Right lung (tissue), 5 donors: Measurements from ENCODE around the gene C1QTNF8. TPM values are rescaled to one million over a fixed set of nuclear protein-coding genes. Genes with fewer than 3 reads are reported as not detected.
"Not testable (repeated sequence)": the region's sequence is repeated elsewhere in the genome, so short reads cannot be mapped to it uniquely, and the experiment has no call there.

Source experiments
- DNase-seq, 2 donors: peaks; one replicate each; pipeline ENCODE4 v3.0.0-alpha.2; 2013
- polyA plus RNA-seq, 5 donors: library from polyadenylated mRNA; unstranded; fragments of 120-200 nt; gene quantifications; one replicate each; pipeline versions ENCODE4 v1.2.1 to v1.2.3, GENCODE V29; 2013; ENCODE audit warnings: inconsistent platforms in 1 of 5, low replicate concordance in 1 of 5; ENCODE audit not compliant: insufficient read length in 5 of 5, insufficient read depth in 1 of 5

Gene C1QTNF8
- polyA plus RNA-seq, 5 donors = 0.06 to 0.26 (median 0.24) TPM; not detected in 1

DNA sequence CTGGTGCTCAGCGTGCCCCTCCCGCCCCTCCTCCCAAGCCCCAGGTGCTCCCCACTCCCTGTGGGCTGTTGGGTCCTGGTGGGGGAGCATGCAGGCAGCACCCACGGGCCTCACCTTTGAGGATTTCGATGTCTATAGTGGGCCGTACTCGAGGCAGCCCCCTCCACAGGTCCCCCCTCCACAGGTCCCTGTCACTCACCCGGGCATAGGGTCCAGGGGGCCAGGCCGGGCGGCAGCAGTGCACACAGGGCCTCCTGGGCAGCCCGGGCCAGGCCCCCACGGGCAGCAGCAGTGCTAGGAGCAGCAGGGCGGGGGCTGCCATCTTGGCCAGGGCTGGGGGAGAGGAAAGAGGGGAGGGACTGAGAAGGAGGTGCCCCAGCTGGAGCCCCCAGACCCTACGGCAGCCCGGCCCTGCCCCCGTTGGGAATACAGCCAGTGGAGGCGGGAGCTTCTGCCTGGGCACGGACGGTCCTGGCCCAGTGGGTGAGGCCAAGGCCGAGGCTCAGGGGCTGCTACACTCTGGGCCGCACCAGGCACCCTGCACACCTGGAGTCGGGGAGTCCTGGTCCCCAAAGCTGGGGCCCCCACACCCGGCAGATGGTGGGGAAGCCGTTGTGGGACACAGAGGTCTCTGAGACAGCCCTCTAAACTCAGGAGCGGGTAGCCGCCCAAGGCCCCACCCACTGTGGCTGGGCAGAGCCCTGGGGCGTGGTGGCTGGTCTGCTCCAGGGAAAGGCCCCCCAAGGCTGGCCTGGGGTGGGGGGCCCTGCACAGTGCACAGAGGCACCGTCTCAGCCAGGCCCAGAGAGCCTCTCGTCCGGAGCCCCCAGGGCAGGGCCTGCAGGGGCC, 1.2 kb downstream of the C1QTNF8 start:
- DNase-seq = no peak

DNA sequence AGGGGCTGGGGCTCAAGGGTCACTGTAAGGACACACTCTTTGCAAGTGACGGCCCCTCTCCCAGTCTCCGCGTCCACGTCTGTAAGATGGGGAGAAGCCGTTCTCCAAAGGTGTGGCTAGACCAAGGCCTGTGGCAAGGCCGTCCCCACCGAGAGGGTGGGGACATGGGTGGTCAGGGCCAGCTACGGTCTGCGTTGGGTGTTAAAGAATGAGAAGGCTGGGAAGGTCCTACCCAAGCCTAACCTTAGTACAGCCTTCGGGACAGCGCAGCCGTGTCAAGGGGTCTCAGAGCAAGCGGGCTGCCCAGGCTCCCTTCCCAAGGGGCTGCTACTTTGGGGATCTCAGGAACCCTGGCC, 1.9 kb downstream of the C1QTNF8 start:
- no peak for DNase-seq

DNA sequence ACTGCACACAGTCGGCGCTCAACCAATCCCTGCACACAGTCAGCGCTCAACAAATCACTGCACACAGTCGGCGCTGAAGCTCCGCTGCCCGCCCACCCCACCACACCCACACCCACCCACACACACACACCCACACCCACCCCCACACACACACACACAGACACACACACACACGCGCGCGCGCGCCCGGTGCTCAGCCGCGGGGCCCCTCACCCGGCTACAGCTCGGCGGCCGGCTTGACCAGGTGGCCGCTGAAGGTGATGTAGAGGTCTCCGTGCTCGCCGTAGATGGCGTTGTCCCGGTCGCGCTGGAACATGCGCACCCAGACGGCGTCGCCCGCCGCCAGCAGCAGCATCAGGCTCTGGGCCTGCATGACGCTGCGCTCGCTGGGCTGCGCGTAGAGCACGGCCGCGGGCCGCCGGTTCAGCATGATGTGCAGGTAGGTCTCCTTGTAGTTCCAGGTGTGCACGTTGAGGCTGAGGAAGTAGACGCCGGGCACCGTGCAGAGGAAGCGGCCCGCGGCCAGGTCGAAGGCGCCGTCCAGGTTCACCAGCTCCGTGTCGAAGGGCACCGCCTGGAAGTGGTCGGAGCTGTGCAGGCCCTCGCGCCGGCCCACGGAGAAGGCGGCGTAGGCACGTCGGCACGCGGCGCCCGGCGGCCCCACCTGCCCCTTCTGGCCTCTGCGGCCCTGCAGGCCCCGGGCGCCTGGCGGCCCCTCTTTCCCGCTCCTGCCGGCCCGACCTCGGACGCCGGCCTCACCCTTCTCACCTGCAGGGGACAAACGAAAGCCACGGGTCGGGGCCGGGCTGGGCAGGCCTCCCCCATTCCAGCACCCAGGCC, 2.5 kb downstream of the C1QTNF8 start:
- no peak for DNase-seq

DNA sequence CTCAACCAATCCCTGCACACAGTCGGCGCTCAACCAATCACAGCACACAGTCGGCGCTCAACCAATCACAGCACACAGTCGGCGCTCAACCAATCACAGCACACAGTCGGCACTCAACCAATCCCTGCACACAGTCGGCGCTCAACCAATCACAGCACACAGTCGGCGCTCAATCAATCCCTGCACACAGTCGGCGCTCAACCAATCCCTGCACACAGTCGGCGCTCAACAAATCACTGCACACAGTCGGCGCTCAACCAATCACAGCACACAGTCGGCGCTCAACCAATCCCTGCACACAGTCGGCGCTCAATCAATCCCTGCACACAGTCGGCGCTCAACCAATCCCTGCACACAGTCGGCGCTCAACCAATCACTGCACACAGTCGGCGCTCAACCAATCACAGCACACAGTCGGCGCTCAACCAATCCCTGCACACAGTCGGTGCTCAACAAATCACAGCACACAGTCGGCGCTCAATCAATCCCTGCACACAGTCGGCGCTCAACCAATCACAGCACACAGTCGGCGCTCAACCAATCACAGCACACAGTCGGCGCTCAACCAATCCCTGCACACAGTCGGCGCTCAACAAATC, 3.3 kb downstream of the C1QTNF8 start:
- not testable (repeated sequence) for DNase-seq

DNA sequence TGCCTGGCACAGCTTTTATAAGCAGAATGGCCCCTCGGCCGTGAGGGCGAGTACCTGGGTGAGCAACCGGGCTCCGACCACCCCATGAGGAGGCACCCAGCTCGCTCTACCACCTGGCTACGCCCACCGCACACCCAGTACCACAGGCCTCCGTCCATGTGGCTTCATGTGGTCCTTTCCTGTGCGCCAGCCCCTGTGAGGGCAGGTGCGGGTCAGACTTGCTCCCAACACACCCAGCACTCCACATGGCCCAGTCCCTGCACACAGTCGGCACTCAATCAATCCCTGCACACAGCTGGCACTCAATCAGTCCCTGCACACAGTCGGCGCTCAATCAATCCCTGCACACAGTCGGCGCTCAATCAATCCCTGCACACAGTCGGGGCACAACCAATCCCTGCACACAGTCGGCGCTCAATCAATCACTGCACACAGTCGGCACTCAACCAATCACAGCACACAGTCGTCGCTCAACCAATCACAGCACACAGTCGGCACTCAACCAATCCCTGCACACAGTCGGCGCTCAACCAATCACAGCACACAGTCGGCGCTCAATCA, 4.0 kb downstream of the C1QTNF8 start:
- DNase-seq = no peak

DNA sequence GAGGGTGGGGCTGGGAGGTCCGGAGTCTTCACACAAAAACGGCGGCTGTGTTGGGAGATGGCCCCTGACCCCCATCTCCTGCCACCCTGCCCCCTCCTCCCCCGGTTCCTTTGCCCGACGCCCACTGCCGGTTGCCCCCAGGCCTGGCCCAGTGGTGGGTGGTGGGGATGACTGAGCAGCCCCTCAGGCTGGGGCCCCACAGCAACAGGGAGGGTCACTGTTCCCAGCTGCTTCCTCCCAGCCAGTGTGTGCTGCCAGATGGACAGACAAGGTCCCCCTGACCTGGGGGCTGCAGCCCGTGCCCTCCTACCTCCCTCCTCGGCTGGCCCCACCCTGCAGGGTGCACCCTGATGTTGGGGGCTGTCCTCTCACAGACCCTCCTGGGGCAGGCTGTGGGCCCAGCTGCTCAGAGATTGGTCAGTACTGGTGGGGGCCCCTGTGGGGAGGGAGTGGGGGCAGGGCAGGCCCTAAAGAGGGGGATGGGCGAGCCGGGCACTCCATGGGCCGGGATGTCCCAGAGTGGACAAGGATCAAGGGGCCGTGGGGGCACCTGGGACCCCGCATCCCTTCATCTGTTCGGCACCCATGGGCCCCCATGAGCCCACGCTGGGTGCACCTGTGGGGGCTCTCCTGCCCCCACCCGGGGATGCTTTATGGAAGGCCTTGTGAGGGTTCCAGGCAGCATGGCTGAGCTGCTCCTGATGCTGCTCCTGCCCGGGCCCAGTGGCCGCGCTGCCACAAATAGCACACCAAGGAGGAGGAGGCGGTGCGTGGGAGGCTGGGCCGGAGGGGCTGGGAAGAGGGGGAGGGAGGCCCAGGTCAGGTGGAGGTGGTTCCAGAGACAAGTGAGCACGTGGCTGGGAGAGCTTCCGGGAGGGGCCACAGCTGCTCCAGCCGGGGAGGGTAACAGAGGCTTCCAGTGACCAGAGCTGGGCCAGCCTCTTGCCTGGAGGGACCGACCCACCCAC, 5.1 kb downstream of the C1QTNF8 start:
- no peak for DNase-seq

DNA sequence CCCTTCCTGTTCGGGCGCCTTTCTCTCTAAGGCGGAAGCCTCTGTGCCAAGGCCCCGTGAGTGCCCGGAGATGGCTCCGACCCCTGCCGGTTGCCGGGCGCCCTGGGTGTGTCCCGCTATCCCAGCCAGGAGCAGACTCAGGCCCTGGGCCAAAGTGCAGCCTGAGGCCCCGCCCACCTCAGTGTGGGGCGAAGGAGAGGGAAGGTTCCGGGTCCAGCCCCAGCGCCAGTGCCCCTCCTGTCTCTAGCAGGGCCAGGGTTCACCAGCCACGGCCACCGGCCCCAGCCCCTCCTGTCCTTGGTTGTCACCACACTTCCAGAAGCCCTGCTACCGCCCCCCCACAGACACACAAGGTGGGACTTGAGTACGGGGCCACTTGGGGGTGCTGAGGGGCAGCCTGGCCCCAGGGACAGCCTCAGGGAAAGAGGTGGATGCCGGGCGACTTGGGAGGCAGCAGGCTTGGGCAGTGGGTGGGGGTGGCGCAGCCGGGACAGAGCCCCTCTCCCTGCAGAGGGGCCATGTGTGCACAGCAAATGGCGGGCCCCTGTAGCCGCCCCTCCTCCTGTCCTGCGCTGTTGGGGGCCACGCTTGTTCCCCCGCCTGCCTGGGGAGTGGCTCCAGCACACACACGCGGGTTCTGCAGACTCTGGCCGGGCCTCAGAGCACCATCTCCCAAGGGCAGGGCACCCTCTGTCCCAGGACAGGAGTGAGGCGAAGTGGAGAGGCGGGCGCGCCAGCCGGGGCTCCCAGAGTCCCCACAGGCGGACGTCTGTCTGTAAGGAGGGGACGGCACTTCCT, 6.0 kb downstream of the C1QTNF8 start:
- DNase-seq = no peak

DNA sequence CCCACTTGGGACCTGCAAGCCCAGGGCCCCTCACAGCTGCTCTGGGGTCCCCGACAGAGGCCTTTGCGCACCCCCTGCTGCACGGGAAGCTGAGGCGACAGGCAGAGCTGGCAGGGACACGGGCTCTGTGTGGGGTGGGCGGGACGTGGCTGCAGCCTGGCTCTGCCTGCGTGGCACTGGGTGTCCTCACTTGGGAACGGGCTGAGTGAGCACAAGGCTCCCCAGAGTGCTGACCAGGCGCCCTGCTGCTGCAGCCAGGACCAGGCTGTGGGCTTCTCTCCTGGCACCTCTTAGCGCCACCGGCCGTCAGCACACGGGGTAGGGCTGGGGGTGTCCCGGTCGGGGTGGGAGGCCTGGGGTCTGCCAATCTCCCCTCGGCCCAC, 6.6 kb downstream of the C1QTNF8 start:
- no peak for DNase-seq

DNA sequence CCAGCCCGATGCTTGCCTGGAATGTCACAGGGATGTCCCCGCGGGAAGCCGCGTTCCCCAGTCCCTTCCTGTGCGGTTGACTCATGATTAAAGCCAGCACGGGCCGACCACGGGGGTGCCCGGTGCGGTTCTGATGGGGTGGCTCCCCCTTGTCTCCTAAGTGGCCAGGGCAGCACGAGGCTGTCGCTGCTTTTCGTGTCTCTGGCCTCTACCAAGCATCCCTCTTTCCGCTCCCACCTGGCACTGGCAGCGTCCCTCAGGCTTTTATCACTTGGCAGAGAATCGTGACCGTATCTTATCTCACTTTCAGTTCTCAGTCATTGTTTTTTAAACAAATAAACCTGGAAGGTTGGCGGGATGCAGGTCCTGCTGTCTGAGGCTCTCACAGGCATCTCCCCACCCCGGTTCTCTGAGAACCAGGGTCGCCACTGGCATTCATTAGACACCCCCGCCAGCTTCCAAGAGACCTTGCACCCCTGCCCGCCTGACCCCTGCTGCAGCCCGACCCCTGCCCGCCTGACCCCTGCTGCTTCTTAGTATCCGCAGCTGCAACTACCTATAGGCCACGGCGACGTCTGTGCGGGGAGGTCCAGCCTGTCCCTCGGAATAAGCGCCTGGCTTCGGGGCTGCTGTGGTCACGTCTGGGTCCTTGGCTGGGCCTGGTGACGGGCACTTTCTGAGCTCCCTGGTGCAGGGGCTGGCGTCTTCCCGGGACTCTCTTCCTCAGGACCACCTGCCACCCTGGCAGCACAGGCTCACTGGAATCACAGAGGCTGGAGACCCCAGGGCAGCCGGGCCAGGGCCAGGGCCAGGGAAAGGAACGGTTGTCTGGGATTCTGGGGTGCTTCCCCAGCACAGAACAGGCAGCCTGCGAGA, 7.5 kb downstream of the C1QTNF8 start:
- DNase-seq = no peak

DNA sequence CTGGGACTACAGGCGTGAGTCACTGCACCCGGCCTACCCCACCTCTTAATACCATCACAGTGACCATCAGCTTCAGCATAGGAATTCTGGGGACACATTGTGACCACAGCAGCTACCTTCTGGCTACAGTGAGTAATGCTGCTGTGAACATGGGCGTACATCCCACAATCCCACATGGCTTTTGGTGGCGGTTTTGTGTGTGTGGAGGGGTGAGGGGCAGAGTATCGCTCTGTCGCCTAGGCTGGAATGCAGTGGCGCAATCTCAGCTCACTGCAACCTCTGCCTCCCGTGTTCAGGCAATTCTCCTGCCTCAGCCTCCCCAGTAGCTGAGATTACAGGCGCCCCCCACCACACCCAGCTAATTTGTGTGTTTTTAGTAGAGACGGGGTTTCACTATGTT, 9.6 kb downstream of the C1QTNF8 start:
- DNase-seq = not testable (repeated sequence)

DNA sequence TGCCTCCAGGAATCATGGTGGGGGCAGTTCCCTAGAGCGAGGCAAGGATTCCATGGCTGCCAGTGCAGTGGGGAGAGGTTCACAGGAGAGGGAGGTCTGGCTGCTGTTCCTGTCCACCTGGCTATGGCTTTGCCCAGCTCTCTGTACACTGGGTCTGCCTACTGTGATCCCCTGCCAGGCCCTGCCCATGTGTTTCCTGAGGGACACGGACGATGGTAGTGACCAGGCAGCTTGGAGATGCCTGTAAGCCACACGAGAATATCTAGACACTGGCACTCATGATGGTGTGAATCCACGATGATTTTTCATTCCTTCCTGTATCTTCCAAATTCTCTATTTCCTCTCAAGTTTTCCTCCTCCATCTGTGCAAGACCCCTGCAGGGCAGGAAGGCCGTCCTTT, 11.1 kb downstream of the C1QTNF8 start:
- no peak for DNase-seq

DNA sequence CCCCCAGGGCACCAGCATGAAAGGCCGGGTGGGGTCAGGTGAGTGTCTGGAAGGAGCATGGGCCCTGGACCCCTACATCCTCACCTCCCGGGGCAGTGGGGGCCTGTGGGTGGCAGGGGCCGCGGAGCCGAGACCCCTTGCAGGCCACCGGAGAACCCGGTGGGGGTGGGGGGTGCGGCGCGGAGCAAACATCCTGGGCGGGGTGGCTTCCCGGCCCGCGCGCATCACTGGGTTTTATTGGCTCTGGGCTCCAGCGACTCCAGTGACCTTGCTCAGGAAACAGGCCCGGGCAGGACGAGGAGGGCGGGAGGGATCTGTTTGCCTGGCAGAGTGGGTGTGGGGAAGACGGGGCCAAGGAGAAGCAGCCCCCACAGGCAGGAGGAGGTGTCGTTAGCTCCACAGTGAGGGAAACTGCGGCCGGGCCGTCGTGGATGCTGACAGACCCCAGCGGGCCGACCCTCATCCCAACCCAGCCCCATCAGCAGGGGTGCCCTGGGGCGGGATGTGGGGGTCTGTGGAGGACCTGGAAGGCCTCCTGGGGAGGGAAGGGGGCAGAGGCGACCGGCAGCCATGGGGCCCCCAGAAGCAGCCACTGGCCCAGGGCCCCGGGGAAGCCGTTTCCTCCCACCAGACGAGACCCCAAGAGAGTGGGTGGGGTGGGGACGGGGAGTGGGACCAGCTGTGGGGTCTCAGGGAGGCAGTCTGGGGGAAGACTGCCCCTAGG, 12.9 kb downstream of the C1QTNF8 start:
- no peak for DNase-seq

DNA sequence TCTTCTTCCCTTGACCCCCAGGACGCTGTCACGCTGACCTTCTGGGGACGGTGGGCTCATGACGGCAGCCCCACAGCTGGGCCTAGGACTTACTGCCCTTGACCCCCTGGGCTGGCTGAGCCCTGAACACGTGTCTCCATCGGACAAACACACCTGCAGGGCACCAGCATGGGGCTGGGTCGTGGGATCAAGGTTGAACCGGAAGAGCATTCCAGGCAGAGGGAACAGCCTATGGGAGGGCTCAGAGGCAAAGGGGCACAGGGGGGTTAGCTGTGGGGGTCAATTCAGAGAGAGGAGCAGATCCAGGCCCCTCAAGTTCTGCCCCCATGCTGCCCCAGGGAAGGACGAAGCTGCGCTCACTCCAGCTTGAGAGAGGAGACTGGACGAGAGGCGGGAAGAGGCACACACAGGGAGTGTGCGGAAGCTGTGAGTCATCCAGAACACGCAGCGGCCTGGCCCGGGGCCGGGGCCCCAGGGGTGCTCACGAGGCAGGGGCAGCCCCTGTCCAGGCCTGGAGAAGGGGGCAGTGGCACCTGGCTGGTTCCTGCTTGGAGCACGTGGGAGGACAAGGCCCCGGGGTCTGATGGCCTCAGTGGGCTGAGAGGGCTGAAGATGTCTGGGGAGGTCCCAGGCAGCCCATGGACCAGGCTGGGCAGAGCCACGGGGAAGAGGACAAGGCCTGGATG, 13.6 kb downstream of the C1QTNF8 start:
- no peak for DNase-seq

DNA sequence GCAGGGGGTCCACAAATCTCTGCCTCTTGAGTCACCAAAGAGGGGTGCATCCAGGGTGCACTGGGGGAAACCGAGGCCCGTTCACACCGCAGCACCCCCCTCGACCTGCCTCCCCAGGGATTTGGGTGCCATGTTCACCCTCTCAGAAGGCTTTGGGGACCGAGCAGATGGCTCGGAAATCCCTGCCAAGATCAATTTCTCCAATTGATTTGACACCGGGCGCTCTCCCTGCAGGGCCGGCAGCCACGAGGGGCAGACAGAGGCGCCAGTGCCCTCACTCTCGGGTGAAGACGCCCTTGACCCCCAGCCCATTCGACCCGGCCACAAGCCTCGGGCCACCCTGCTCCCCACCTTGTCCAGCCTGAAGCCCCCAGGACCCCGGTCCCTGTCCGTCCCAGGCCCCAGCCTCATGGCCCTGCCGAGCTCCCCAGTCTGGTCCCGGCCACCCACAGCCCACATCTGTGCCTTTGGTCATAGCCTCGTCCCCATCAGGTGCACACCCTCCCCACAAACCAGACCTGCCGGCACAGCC, 14.2 kb downstream of the C1QTNF8 start:
- no peak for DNase-seq

DNA sequence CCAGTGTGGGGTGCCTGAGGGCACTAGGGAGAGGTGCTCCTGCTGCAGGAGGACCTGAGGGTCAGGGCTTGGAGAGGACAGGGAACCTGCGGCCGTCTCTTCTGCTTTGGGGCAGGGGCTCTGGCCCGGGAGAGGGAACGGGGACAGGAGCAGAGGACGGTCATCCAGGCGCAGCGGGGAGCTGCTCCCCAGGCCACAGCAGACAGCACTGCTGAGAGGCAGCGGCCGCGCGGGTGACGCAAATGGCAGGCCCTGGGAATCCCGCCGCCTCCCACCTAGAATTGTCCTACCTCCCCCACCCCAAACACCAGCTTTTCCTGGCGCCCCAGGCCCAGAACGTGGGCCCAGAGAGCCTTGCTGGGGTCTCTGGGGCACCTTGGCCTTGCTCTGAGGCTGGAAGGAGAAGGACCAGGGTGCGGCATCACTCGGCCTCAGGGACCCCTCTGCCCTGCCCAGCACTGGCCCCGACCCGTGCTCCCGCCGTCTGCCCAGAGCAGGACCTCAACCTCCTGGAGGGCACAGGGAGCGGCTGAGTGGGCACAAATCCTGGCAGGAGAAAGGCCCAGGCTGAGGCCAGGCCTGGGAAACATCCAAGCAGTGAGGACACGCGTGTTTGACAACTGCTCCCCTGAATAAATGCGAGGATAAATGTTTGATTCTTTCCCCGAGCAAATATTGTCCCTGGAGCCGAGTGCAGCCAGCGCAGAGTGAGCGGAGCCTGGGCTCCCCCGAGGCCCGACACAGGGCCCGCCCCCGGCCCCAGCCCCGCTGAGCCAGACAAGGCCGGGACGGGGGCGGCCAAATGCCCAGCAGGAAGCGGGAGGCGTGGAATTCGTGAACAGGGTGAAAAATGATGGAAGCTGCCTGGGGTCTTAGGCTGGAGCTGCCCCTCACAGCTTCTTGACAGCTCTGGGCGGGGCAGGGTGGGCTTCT, 15.0 kb downstream of the C1QTNF8 start:
- DNase-seq = no peak

DNA sequence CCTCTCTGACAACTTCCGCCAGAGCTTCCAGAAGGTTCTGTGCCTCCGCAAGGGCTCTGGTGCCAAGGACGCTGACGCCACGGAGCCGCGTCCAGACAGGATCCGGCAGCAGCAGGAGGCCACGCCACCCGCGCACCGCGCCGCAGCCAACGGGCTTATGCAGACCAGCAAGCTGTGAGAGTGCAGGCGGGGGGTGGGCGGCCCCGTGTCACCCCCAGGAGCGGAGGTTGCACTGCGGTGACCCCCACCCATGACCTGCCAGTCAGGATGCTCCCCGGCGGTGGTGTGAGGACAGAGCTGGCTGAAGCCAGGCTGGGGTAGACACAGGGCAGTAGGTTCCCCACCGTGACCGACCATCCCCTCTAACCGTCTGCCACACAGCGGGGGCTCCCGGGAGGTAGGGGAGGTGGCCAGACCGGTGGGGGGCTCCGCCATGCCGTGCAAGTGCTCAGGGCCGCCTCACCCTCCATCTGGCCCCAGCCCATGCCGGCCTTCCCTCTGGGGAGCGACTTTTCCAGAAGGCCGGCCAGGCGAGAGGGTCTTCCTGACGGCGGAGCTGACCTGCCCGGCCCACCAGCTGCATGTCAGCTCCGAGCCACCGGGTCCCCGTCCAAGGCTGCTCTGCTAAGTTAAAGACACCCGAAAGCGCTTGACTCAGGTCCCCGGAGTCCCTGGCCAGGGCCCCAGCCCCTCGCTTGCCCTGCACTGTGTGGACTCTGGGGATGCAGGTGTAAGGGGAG, 16.1 kb downstream of the C1QTNF8 start:
- DNase-seq = no peak
